ENCODE measurements around the gene FNDC5.

DNA sequence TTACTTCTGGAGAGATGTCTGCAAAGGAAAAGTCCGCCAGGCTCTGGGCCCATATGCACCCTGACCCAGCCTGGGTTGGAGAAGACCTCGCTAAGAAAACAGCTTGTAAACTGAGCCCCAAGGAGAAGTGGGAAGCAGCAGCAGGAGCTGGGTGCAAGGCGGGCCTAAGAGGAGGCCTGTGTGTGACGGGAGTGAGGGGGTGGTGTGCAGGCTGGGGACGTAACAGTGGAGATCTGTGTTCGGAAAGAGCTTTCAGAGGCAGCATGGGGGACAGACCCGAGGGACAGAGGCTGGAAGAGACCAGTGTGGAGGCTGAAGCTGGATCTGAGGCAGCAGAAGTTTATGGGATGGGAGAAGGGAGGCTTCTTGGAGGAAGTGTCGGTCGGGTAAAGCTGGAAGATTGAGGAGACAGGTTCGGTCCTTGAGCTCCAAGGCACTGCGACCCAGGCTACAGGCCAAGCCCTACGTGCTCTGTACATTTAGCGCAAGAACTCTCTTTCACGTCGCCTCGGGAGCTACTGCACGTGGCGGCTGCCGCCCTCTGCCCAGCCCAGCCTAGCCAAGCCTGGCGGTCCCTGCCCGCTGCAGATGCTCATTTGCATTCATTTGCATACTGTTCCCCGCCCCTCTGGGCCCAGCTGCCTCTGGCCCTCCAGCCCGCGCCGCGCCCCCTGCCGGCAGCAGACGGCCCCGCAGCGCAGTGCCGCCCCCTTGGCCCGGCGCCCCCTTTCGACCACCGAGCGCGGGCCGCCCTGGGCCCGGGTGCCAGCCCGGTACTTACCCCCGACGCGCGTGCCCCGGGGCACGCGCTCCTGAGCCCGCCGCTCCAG is 21.9 kb upstream of the FNDC5 start:
- no peak for TF ChIP-seq EP300 (IDR thresholded peaks at IDR 0.05)
- TF ChIP-seq, protein P1, sequence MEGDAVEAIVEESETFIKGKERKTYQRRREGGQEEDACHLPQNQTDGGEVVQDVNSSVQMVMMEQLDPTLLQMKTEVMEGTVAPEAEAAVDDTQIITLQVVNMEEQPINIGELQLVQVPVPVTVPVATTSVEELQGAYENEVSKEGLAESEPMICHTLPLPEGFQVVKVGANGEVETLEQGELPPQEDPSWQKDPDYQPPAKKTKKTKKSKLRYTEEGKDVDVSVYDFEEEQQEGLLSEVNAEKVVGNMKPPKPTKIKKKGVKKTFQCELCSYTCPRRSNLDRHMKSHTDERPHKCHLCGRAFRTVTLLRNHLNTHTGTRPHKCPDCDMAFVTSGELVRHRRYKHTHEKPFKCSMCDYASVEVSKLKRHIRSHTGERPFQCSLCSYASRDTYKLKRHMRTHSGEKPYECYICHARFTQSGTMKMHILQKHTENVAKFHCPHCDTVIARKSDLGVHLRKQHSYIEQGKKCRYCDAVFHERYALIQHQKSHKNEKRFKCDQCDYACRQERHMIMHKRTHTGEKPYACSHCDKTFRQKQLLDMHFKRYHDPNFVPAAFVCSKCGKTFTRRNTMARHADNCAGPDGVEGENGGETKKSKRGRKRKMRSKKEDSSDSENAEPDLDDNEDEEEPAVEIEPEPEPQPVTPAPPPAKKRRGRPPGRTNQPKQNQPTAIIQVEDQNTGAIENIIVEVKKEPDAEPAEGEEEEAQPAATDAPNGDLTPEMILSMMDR (IDR thresholded peaks at IDR 0.05): peak in 3 of 7 experiments; percentile 33 to 58 (median 35)
